HFFc6 (cell line): Measurements from ENCODE around the gene NFIX. TPM values are rescaled to one million over a fixed set of nuclear protein-coding genes. Genes with fewer than 3 reads are reported as not detected.

Source experiments
- DNase-seq: peaks from one replicate; pipeline ENCODE4 v3.0.0-alpha.2; 2018
- H3K27ac Mint-ChIP-seq: 2 replicates; pipeline ENCODE4 v1.8.0; 2020; ENCODE audit warnings: mild to moderate bottlenecking, mixed read lengths
- H3K27me3 Mint-ChIP-seq: 2 replicates; pipeline ENCODE4 v1.8.0; 2021; ENCODE audit warnings: mild to moderate bottlenecking, moderate library complexity, mixed read lengths; ENCODE audit not compliant: insufficient read depth
- H3K36me3 Mint-ChIP-seq: 2 replicates; pipeline ENCODE4 v1.8.0; 2021; ENCODE audit warnings: low read depth, mixed read lengths
- H3K4me1 Mint-ChIP-seq: 2 replicates; pipeline ENCODE4 v1.8.0; 2020; ENCODE audit warnings: low read depth, mixed read lengths
- H3K4me3 Mint-ChIP-seq: 2 replicates; pipeline ENCODE4 v1.8.0; 2020; ENCODE audit warnings: mild to moderate bottlenecking, moderate library complexity, mixed read lengths
- H3K9me3 Mint-ChIP-seq: 2 replicates; pipeline ENCODE4 v1.8.0; 2020; ENCODE audit warnings: mild to moderate bottlenecking, mixed read lengths
- CTCF ChIP-seq: fragments of 200-600 bp; sonication (generic); IDR thresholded peaks from 2 replicates; pipeline ENCODE4 v1.5.0; 2021; ENCODE audit warnings: antibody characterized with exemption, mild to moderate bottlenecking
- total RNA-seq, 6 experiments: library from RNA; stranded (reverse); fragmentation: NEBNext Ultra II Directional; extraction: Animal tissue kit (Norgen Biotek cat#: 25700); gene quantifications; 2 replicates in 1 of 6; 3 replicates in 5 of 6; pipeline ENCODE4 v1.2.3, GENCODE V29; 2021

Gene NFIX
- total RNA-seq, 6 experiments from 2014 or later = 129 to 161 (median 142) TPM

- Mint-ChIP-seq H3K27me3 (peaks cover 3% of the 10 kb centered on the region), H3K27ac (peak overlapping the region; percentile 77), H3K36me3 (peaks cover 33% of the 10 kb centered on the region), H3K4me3 (peak overlapping the region; percentile 93), H3K9me3 (no peaks in the 10 kb centered on the region), H3K4me1 (peaks cover 78% of the 10 kb centered on the region)
- TF ChIP-seq CTCF = no peak
- DNase-seq = peak; percentile 33
These were observed 29.1 kb downstream of the NFIX start for GRCh38 chr19:13024126-13024950.

GRCh38 chr19:13024951-13025697 lies 29.8 kb downstream of the NFIX start:
- H3K9me3 Mint-ChIP-seq = no peaks in the 10 kb centered on the region
- H3K4me1 Mint-ChIP-seq = peaks cover 73% of the 10 kb centered on the region
- no peak for DNase-seq
- peak overlapping the region; percentile 77 for H3K27ac Mint-ChIP-seq
- peaks cover 33% of the 10 kb centered on the region for H3K36me3 Mint-ChIP-seq
- peaks cover 2% of the 10 kb centered on the region for H3K27me3 Mint-ChIP-seq
- H3K4me3 Mint-ChIP-seq = peak overlapping the region; percentile 93
- no peak for TF ChIP-seq CTCF

GRCh38 chr19:13025819-13026456 lies 30.7 kb downstream of the NFIX start:
- no peak for DNase-seq
- TF ChIP-seq CTCF = no peak
- H3K27ac Mint-ChIP-seq = peak overlapping the region; percentile 72
- H3K9me3 Mint-ChIP-seq = no peaks in the 10 kb centered on the region
- H3K4me3 Mint-ChIP-seq = peak overlapping the region; percentile 93
- H3K27me3 Mint-ChIP-seq = peaks cover 2% of the 10 kb centered on the region
- H3K4me1 Mint-ChIP-seq = peaks cover 66% of the 10 kb centered on the region
- peaks cover 33% of the 10 kb centered on the region for H3K36me3 Mint-ChIP-seq

GRCh38 chr19:13026462-13027370 lies 31.4 kb downstream of the NFIX start:
- Mint-ChIP-seq H3K9me3 (no peaks in the 10 kb centered on the region), H3K36me3 (peaks cover 33% of the 10 kb centered on the region), H3K27ac (peak overlapping the region; percentile 72), H3K27me3 (peaks cover 1% of the 10 kb centered on the region), H3K4me3 (peak overlapping the region; percentile 93), H3K4me1 (peaks cover 70% of the 10 kb centered on the region)
- DNase-seq = peak; percentile 23
- no peak for TF ChIP-seq CTCF

GRCh38 chr19:13027557-13027956 lies 32.3 kb downstream of the NFIX start:
- Mint-ChIP-seq H3K36me3 (peaks cover 38% of the 10 kb centered on the region), H3K27me3 (no peaks in the 10 kb centered on the region; the same call in none of the 2 replicates), H3K4me1 (peaks cover 70% of the 10 kb centered on the region), H3K4me3 (no peak overlapping the region), H3K27ac (no peak overlapping the region; the same call in 1 of the 2 replicates), H3K9me3 (no peaks in the 10 kb centered on the region)
- no peak for DNase-seq
- no peak for TF ChIP-seq CTCF
